GM19438 (cell line): ENCODE results near the gene GTF3C4.

Source experiments
- ATAC-seq: cut with Tn5 transposase; IDR thresholded peaks from one replicate; pipeline ENCODE4 v1.9.1; 2021; ENCODE audit warnings: low read depth; ENCODE audit not compliant: unreplicated experiment

The GTF3C4 gene

GRCh38 chr9:132730054-132731033 lies 60.1 kb downstream of the GTF3C4 start:
- ATAC-seq, result no peak

DNA sequence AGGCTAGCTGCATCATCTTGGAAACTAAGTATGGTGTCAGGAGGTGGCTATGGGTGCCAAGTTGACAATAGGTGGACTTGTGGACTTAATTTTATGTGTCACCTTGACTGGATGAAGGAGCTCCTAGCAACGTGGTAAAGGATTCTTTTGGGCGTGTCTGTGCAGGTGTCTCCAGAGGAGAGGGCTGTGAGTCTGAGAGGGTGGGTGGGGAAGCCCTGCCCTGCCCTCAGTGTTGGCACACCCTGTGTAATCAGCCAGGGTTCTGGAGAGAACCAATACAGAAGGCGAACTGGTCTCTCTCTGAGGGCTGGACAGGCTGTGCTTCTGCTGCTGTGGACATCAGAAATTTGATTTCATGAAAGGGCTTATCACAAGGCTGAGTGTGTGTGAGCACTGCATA lies 61.0 kb downstream of the GTF3C4 start:
- ATAC-seq, result no peak

DNA sequence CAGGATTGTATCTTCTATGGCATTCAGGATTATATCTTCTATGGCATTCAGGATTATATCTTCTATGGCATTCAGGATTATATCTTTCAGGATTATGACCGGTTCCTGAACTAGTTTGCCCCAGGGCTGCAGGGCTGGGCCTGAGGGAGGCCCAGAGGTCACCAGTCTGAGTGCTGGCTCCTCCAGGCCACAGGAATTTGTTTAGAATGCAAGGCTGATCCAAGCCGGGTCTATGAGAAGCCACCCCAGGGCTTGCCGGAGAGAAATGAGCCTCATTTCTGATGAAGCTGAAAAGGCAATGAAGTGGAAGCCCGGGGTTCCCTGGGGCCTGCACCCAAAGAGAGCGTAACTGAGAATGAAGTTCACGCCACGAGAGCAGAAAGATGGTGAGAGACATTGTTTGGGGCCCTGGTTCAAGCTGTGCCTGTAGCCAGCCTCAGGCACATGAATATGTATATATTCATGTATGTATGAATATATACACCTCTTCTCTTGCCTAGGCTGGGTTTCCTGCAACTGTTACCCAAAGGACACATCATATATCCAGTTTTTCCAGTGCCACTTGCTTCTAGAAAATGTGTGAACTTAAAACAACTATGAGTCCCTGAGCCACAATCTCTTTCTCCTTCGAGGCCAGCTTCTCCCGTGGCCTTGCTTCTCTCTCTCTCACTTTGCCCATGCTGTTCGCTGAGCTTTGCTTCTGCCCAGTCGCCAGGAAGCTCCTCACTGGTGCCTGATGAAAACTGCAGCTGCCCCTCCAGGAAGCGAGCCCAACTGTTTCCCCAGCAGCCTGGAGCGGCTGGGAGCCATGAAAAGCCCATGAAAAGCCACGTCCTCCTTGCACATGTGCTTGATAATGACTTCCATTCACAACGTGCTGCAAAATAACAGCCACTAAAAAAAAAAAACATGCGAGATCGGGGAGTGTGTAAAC lies 62.3 kb downstream of the GTF3C4 start:
- ATAC-seq, result no peak

- no peak for ATAC-seq
Measured at GRCh38 chr9:132733260-132733815, 63.1 kb downstream of the GTF3C4 start.

DNA sequence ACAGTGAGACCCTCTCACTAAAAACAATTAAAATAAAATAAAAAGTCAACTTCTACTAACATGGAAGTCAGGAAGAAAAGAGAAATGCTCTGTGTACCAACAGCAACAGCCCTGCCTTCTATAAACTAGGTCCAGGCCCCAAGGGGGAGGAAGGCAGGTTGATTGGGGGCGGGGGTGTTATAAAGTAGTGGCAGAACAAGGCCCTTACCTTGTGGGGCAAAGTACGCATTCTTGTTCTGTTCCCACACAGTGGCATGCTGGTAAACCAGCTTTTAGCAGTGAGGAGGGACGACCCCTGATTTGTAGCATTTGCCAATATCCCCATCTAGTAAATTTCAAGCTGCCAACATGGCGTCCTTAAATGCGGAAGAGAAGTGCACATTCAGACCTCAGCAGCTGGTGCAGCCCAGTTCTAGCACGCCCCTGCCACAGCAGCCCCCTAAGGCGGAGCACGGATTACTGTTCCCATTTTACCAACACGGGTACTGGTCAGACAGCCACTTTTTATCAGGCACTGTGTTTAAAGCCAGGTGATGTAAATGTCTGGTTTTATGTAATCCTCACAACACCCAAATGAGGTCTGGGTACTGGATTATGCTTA lies 69.5 kb downstream of the GTF3C4 start:
- no peak for ATAC-seq

DNA sequence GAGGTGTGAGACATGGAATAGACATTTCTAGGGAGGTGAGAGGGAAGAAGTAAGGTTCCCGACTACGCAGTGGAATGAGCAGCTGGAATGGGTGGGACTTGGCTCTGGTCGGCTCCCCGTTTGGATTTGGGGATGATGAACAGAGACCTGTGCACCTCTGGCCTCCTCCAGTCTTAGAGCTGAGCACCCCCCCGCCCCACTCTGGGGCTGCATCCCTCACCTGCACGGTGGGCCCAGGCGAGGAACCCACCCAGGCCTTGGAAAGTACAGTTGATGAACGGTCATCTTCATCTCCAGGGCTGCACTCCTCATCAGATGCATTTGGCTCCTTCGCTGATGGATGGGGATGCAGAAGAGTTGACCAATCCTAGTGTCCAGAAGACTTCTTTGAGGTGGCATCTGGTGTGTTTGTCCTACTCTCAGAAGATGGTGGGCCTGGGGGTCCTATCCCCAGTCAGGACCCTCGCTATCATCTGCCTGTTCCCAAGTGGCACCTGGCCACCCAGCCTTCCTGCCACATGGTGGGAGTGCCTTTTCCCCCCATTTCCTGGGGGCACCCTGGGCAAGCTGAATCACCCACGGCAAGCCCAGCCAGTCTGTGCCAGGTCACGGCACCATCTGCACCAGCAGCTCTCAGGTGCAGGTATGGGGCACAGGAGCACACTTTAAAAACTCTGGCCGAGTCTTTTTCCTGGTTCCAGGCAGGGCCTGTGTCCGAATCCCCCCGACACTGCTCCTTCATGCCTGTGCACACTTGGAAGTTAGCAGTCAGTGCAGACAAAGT lies 70.5 kb downstream of the GTF3C4 start:
- no peak for ATAC-seq

DNA sequence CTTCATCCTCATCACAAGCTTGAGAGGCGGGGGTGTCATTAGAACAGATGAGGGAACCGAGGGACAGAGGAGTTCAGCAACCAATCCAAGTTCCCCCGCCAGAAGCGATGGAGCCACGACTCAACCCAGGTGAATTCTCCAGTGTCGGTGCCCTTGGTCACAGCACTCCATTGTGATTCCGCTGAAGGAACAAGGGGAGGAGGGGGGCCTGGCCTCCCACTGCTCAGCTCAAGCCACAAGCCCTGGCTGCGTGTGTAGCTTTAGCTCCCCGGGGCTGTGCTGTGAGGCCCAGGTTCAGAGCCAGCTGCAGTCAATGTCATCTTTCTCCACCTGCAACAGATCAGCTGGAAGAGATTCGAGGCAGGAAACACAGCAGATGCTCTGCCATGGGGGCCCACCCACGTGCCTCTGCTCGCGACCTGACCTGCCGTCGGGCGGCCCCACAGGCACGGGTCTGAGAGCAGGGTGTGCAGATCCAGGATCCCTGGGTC lies 72.6 kb downstream of the GTF3C4 start:
- no peak for ATAC-seq

- ATAC-seq, result no peak
Measured at GRCh38 chr9:132743931-132744479, 73.7 kb downstream of the GTF3C4 start.
